ENCODE results near the gene NLGN2.

NLGN2 gene

DNA sequence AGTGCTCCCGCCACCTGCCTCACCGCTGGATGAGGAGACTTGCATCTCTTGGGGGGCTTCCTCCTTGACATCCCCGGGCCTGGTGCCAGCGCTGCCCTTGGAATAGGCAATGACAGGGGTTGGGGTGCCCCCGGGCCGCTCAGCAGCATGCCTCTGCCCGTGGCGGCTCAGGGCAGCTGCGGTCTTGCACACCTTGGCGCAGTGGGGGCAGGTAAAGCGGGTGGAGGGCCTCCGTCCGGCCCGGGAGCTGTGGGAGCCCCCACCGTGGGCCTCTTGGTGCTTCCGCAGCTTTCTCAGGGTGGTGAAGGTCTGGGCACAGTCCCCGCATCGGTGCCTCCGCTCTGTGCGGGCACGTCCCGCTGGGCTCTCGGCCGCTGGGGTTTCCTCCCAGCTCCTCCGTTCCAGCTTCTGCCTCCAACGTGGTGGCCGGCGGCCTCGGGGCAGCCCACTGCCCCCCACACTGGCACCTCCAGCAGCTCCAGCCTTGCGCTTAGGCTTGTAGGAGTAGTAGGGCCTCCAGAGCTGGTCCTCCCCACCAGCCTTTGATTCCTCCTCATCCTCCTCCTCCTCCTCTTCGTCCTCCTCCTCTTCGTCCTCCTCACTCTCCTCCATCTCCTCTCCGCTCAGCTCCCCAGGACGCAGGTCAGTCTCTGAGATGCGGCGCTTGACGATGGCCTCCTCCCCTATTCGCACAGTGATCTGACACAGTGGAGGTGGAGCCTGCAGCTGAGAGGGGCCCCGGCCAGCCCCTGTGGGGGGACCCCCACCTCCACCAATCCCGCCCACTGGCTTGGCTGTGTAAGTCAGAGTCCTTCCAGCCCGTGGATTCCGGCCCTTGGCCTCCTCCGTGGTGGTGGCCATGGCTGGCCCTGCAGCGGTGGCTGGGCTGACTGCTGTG is 55.1 kb downstream of the NLGN2 start:
- Histone ChIP-seq H3K4me3 (replicated peaks; ENCODE audit: insufficient read depth, low read length) (no peak overlapping the region), H3K27me3 (ENCODE audit: insufficient read depth, poor library complexity, severe bottlenecking) (no peaks in the 10 kb centered on the region), H3K27ac (replicated peaks) (no peak overlapping the region)
- DNase-seq (ENCODE audit: low read depth in 1 of 2, low spot score in 1 of 2) = no peak
- TF ChIP-seq, protein P1, sequence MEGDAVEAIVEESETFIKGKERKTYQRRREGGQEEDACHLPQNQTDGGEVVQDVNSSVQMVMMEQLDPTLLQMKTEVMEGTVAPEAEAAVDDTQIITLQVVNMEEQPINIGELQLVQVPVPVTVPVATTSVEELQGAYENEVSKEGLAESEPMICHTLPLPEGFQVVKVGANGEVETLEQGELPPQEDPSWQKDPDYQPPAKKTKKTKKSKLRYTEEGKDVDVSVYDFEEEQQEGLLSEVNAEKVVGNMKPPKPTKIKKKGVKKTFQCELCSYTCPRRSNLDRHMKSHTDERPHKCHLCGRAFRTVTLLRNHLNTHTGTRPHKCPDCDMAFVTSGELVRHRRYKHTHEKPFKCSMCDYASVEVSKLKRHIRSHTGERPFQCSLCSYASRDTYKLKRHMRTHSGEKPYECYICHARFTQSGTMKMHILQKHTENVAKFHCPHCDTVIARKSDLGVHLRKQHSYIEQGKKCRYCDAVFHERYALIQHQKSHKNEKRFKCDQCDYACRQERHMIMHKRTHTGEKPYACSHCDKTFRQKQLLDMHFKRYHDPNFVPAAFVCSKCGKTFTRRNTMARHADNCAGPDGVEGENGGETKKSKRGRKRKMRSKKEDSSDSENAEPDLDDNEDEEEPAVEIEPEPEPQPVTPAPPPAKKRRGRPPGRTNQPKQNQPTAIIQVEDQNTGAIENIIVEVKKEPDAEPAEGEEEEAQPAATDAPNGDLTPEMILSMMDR (IDR thresholded peaks at IDR 0.05; ENCODE audit: insufficient read depth, low read length) = no peak
- TF ChIP-seq SPI1 (IDR thresholded peaks at IDR 0.05; ENCODE audit: borderline replicate concordance, low read depth) (no peak), POLR2AphosphoS5 (IDR thresholded peaks at IDR 0.05; ENCODE audit: low read depth) (no peak), GABPA (IDR thresholded peaks at IDR 0.05; ENCODE audit: low read depth) (no peak), REST (IDR thresholded peaks at IDR 0.05; ENCODE audit: insufficient replicate concordance, low read depth) (no peak)

DNA sequence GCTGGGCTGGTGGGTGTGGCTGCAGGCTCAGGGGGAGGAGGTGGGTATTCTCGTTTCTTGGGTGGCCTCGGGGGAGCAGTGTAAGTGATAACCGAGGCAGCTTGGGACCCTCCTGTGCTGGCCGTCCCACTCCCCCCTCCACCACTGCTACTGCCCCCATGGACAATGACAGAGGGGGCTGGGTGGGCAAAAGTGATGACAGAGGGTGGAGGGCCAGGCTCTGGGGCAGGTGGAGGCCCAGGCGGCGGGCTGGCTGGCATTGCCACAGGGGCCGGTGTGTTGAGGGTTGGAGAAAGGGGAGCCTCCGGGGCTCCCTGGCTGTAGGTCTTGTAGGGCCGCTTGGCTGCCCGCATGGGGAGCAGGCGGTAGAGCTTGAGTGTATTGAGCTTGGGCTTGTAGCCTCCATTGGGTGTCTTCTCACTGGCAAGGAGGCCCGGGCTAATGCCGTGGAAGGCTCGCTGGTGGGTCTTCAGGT is 55.8 kb downstream of the NLGN2 start:
- DNase-seq (ENCODE audit: low read depth in 1 of 2, low spot score in 1 of 2) = no peak

More for the DNA sequence above, 55.8 kb downstream of the NLGN2 start:
- TF ChIP-seq SPI1 (IDR thresholded peaks at IDR 0.05; ENCODE audit: borderline replicate concordance, low read depth) (no peak), GABPA (IDR thresholded peaks at IDR 0.05; ENCODE audit: low read depth) (no peak), POLR2AphosphoS5 (IDR thresholded peaks at IDR 0.05; ENCODE audit: low read depth) (no peak), REST (IDR thresholded peaks at IDR 0.05; ENCODE audit: insufficient replicate concordance, low read depth) (no peak)
- TF ChIP-seq, protein P1 (IDR thresholded peaks at IDR 0.05; ENCODE audit: insufficient read depth, low read length) = no peak
- Histone ChIP-seq H3K27me3 (ENCODE audit: insufficient read depth, poor library complexity, severe bottlenecking) (no peaks in the 10 kb centered on the region), H3K4me3 (replicated peaks; ENCODE audit: insufficient read depth, low read length) (no peak overlapping the region), H3K27ac (replicated peaks) (no peak overlapping the region)

Measured in HL-60 (cell line).